Measurements from ENCODE around the gene THRAP3. TPM values are rescaled to one million over a fixed set of nuclear protein-coding genes. Genes with fewer than 3 reads are reported as not detected.

The THRAP3 gene
- total RNA-seq, 4 donors from 2014 or later = 64.1 to 102 (median 76.9) TPM

DNA sequence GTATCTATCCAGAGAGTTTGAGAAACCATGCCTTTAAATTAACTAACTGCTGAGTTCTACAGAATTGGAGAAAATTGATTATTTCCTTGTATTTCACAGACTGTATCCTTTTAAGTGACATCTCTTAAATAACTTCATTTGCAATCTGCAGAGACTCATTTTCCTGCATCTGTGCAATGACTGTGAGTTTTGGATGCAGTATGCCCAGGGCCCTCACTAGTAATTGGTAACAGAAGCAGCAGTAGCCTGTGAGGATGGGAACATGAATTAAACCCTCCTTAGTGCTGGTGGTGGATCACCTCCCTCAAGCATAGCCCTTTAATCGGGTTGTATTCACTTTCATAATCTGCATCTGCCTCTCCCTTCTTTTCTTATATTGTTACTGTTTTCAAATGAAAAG lies 60.3 kb downstream of the THRAP3 start:
- intact Hi-C loops (cut with DNase I; ENCODE audit: low total_unique reads) = no loop called here

DNA sequence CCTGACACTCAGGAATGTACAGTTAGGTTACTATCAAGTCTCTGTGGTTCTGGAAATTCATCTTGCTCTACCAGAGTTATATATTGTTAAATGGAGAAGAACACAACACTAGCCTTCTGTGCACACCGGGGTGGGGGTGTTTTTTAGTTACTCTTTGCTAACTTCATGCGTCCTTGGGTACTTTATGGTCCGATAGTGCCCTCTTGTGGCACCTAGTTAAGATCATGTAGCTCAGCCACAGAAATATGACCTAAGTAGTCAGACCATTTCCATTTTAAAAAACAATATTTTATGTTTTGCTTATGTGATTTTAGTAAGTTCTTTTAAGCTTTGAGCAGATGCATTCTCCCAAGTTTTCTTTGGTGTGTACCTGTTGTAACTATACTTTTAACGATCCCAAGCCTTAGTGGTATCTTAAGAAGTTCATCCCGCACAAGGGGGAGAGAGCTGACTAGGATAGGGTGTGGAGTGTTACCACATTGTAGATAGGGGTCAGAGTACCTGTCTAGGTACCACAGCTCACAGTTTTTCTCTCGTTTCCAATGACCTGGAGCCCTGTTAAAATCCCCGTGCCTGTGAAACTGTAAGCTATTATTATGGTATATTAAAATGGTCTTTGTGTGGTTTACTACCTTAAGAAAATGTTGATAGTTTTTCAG lies 61.3 kb downstream of the THRAP3 start:
- peak in 1 of 2 donors; percentile 80 for DNase-seq (ENCODE audit: low spot score in 2 of 2)
- 44 to 46% methylated on average over 7 of the region's 7 CpGs for whole genome bisulfite sequencing, 2 donors
- TF ChIP-seq, protein P1, sequence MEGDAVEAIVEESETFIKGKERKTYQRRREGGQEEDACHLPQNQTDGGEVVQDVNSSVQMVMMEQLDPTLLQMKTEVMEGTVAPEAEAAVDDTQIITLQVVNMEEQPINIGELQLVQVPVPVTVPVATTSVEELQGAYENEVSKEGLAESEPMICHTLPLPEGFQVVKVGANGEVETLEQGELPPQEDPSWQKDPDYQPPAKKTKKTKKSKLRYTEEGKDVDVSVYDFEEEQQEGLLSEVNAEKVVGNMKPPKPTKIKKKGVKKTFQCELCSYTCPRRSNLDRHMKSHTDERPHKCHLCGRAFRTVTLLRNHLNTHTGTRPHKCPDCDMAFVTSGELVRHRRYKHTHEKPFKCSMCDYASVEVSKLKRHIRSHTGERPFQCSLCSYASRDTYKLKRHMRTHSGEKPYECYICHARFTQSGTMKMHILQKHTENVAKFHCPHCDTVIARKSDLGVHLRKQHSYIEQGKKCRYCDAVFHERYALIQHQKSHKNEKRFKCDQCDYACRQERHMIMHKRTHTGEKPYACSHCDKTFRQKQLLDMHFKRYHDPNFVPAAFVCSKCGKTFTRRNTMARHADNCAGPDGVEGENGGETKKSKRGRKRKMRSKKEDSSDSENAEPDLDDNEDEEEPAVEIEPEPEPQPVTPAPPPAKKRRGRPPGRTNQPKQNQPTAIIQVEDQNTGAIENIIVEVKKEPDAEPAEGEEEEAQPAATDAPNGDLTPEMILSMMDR (IDR thresholded peaks at IDR 0.05) = peak in 1 of 3 donors; percentile 37
- no peak for TF ChIP-seq POLR2A (IDR thresholded peaks at IDR 0.05)
- intact Hi-C loops (cut with DNase I; ENCODE audit: low total_unique reads) = loop anchor here (5.0 kb wide), 1 partner anchor 183 kb away; no protein-coding TSS in a partner anchor
- H3K4me3 ChIP-seq (ENCODE audit: low read depth, poor library complexity, severe bottlenecking) = no peak overlapping the region

More for the DNA sequence above, 60.3 kb downstream of the THRAP3 start:
- TF ChIP-seq POLR2A (IDR thresholded peaks at IDR 0.05) = no peak
- TF ChIP-seq, protein P1 (IDR thresholded peaks at IDR 0.05) = no peak
- WGBS, 2 donors = 52 to 65% methylated on average over 1 of the region's 1 CpG
- no peak overlapping the region for H3K4me3 ChIP-seq (ENCODE audit: low read depth, poor library complexity, severe bottlenecking)
- no peak for DNase-seq (ENCODE audit: low spot score in 2 of 2)

DNA sequence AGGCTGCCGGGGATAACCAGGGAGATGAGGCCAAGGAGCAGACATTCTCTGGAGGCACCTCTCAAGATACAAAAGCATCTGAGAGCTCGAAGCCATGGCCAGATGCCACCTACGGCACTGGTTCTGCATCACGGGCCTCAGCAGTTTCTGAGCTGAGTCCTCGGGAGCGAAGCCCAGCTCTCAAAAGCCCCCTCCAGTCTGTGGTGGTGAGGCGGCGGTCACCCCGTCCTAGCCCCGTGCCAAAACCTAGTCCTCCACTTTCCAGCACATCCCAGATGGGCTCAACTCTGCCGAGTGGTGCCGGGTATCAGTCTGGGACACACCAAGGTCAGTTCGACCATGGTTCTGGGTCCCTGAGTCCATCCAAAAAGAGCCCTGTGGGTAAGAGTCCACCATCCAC lies 62.6 kb downstream of the THRAP3 start:
- TF ChIP-seq POLR2A (IDR thresholded peaks at IDR 0.05) = no peak
- TF ChIP-seq, protein P1 (IDR thresholded peaks at IDR 0.05) = no peak
- intact Hi-C loops (cut with DNase I; ENCODE audit: low total_unique reads) = loop anchor here (5.0 kb wide), 1 partner anchor 185 kb away; no protein-coding TSS in a partner anchor
- 92 to 93% methylated on average over 3 to 13 of the region's 13 CpGs for WGBS, 2 donors
- DNase-seq (ENCODE audit: low spot score in 2 of 2) = no peak
- no peak overlapping the region for H3K4me3 ChIP-seq (ENCODE audit: low read depth, poor library complexity, severe bottlenecking)

DNA sequence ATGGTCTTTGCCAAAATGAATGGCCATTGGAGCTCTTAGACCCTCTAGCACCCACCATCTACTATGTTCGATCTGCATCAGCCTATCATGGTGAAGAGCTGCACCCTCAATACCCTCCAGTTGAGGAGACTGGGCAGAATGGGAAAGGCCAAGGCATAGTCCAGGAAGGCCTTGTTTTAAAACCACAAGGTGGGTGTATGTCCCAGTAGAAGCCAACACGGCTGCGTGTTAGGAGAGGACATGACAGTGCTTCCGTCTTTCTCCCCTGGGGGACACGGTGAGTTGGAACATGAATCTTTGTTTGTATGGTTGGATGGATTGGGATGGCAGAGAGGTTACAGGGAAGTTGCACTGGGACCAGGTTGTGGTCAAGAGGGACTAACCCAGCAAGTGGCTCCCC lies 63.4 kb downstream of the THRAP3 start:
- no peak overlapping the region for H3K4me3 ChIP-seq (ENCODE audit: low read depth, poor library complexity, severe bottlenecking)
- no peak for DNase-seq (ENCODE audit: low spot score in 2 of 2)
- TF ChIP-seq POLR2A (IDR thresholded peaks at IDR 0.05) = no peak
- TF ChIP-seq, protein P1 (IDR thresholded peaks at IDR 0.05) = no peak
- WGBS, 2 donors = 87 to 88% methylated on average over 5 of the region's 5 CpGs
- intact Hi-C loops (cut with DNase I; ENCODE audit: low total_unique reads) = loop anchor here (5.0 kb wide), 1 partner anchor 185 kb away; no protein-coding TSS in a partner anchor

DNA sequence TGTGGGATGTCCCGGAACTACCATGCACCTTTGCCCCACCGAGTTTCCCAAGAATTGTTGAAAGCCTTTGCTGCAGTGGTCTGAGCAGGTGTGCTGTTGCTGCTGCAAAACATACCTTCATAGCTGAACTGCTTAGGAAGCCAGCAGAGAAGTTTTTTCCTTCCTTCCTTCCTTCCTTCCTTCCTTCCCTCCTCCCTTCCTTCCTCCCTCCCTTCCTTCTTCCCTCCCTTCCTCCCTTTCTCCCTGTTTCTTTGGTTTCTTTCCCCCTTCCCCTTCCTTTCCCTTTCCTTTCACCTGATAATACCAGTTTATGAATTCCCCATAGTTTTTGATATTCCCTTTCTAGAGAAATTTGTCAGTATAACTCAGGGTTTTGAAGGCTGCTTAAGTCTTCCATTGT lies 71.1 kb downstream of the THRAP3 start:
- WGBS, 2 donors = 87% methylated on average over 2 of the region's 2 CpGs
- TF ChIP-seq, protein P1 (IDR thresholded peaks at IDR 0.05) = no peak
- TF ChIP-seq POLR2A (IDR thresholded peaks at IDR 0.05) = no peak
- intact Hi-C loops (cut with DNase I; ENCODE audit: low total_unique reads) = no loop called here
- no peak overlapping the region for H3K4me3 ChIP-seq (ENCODE audit: low read depth, poor library complexity, severe bottlenecking)
- DNase-seq (ENCODE audit: low spot score in 2 of 2) = no peak

Measured in lower leg skin (tissue), 4 donors.